B cell (primary cell): ENCODE data around the gene PDE4B.

Source experiments
- EZH2 ChIP-seq: IDR thresholded peaks from 2 replicates; pipeline ENCODE4 v1.6.1; 2012; ENCODE audit warnings: borderline replicate concordance, low read depth, mild to moderate bottlenecking, moderate library complexity, low read length; ENCODE audit not compliant: insufficient read depth, poor library complexity, severe bottlenecking
- TF ChIP-seq, protein P1 (sequence below): fragments of 200-600 bp; IDR thresholded peaks from one replicate; pipeline ENCODE4 v1.8.0; 2022; ENCODE audit warnings: antibody characterized with exemption, mild to moderate bottlenecking

DNA sequence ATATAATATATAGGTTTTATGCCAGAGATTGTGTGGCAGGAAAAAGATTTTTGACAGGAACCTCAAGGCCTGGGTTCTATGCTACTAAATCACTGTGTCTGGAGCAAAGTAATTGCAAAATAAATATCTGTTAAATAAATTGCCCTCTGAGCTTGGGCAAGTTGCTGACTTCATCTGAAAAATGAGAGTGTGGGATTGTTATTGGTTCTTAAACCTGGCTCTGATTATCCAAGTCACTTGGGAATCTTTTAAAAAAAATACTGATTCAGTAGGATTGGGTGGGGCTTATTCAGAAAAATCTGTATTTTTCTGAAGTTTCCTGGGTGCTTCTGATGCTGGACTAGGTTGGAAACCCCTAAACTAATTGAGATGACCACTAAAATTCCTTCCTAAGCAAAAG is 567.1 kb downstream of the PDE4B start:
- TF ChIP-seq, protein P1, sequence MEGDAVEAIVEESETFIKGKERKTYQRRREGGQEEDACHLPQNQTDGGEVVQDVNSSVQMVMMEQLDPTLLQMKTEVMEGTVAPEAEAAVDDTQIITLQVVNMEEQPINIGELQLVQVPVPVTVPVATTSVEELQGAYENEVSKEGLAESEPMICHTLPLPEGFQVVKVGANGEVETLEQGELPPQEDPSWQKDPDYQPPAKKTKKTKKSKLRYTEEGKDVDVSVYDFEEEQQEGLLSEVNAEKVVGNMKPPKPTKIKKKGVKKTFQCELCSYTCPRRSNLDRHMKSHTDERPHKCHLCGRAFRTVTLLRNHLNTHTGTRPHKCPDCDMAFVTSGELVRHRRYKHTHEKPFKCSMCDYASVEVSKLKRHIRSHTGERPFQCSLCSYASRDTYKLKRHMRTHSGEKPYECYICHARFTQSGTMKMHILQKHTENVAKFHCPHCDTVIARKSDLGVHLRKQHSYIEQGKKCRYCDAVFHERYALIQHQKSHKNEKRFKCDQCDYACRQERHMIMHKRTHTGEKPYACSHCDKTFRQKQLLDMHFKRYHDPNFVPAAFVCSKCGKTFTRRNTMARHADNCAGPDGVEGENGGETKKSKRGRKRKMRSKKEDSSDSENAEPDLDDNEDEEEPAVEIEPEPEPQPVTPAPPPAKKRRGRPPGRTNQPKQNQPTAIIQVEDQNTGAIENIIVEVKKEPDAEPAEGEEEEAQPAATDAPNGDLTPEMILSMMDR = no peak
- no peak for TF ChIP-seq EZH2
